ENCODE measurements around the gene PHF21A. TPM values are rescaled to one million over a fixed set of nuclear protein-coding genes. Genes with fewer than 3 reads are reported as not detected.

Gene PHF21A
- total RNA-seq, 1 donor from 2014 or later, result 69.3 TPM

DNA sequence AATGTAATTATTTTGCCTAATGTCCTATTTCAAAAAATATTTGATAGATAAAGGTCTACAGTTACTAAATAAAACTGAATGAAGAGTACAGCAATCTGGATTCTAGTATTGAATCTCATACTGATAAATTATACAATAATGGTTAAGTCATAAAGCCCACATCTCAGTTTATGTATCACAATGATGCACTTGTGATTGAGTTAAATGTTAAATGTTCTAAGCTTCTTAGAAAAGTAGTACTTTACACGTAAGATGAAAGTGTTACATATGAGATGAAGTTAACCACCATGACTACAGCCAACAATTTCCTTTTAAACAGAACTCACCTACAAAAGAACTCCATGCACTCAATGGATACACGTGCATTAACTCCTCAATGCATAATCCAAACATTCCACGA is 51.7 kb downstream of the PHF21A start:
- H3K27me3 Mint-ChIP-seq (ENCODE audit: low read depth, unreplicated experiment), result no peaks in the 10 kb centered on the region
- Histone ChIP-seq H3K9me3 (ENCODE audit: insufficient read depth, low read depth, low read length) (no peaks in the 10 kb centered on the region), H3K36me3 (ENCODE audit: insufficient read depth, low read length) (peaks cover 3% of the 10 kb centered on the region), H3K27ac (ENCODE audit: low read depth, low read length) (no peak overlapping the region), H2AFZ (ENCODE audit: low read depth, low read length) (no peak overlapping the region), H3K9ac (ENCODE audit: low read length) (no peak overlapping the region), H3K79me2 (ENCODE audit: insufficient read depth, low read length) (no peaks in the 10 kb centered on the region), H4K20me1 (ENCODE audit: insufficient read depth, low read length) (peaks cover 17% of the 10 kb centered on the region), H3K27me3 (ENCODE audit: insufficient read depth, low read length) (no peaks in the 10 kb centered on the region), H3K4me3 (ENCODE audit: insufficient read depth, low read depth, low read length) (no peak overlapping the region), H3K4me1 (ENCODE audit: insufficient read depth, low read length) (no peaks in the 10 kb centered on the region), H3K4me2 (ENCODE audit: low read length) (no peak overlapping the region)
- FAIRE-seq, result no peak
- peaks cover 18% of the 10 kb centered on the region for H3K36me3 Mint-ChIP-seq (ENCODE audit: low read depth, unreplicated experiment)
- H3K4me1 Mint-ChIP-seq (ENCODE audit: low read depth, unreplicated experiment), result peaks cover 8% of the 10 kb centered on the region
- peaks cover 2% of the 10 kb centered on the region for H3K9me3 Mint-ChIP-seq (ENCODE audit: unreplicated experiment)
- no peak overlapping the region for H3K27ac Mint-ChIP-seq (ENCODE audit: unreplicated experiment)
- no peak overlapping the region for H3K4me3 Mint-ChIP-seq (ENCODE audit: unreplicated experiment)
- TF ChIP-seq EZH2 (IDR thresholded peaks at IDR 0.05; ENCODE audit: insufficient read depth, low read length), result no peak
- no peak for TF ChIP-seq CTCF (IDR thresholded peaks at IDR 0.05; ENCODE audit: insufficient read depth, low read depth, low read length)
- DNase-seq (ENCODE audit: low read depth), result no peak

DNA sequence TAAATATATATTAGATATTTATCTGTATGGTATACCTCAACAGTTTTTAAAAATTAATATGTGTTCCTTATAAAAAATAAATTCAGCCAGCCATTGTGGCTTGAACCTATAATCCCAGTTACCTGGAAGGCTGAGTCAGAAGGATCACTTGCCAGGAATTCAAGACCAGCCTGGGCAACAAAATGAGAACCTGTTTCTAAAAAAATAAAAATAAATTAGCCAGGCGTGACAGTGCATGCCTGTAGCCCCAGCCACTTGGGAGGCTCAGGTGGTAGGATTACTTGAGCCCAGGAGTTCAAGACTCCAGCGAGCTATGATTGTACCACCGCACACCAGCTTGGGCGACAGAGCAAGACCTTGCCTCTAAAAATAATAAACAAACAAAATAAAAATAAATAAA is 54.9 kb downstream of the PHF21A start:
- FAIRE-seq, result no peak
- H3K36me3 Mint-ChIP-seq (ENCODE audit: low read depth, unreplicated experiment), result peaks cover 14% of the 10 kb centered on the region

More for the DNA sequence above, 54.9 kb downstream of the PHF21A start:
- DNase-seq (ENCODE audit: low read depth), result no peak
- Histone ChIP-seq H3K27me3 (ENCODE audit: insufficient read depth, low read length) (no peaks in the 10 kb centered on the region), H2AFZ (ENCODE audit: low read depth, low read length) (no peak overlapping the region), H3K36me3 (ENCODE audit: insufficient read depth, low read length) (peaks cover 3% of the 10 kb centered on the region), H3K9me3 (ENCODE audit: insufficient read depth, low read depth, low read length) (no peaks in the 10 kb centered on the region), H4K20me1 (ENCODE audit: insufficient read depth, low read length) (peaks cover 13% of the 10 kb centered on the region), H3K4me1 (ENCODE audit: insufficient read depth, low read length) (no peaks in the 10 kb centered on the region), H3K9ac (ENCODE audit: low read length) (no peak overlapping the region), H3K79me2 (ENCODE audit: insufficient read depth, low read length) (no peaks in the 10 kb centered on the region), H3K4me2 (ENCODE audit: low read length) (no peak overlapping the region), H3K27ac (ENCODE audit: low read depth, low read length) (no peak overlapping the region), H3K4me3 (ENCODE audit: insufficient read depth, low read depth, low read length) (no peak overlapping the region)
- Mint-ChIP-seq H3K9me3 (ENCODE audit: unreplicated experiment) (no peaks in the 10 kb centered on the region), H3K27me3 (ENCODE audit: low read depth, unreplicated experiment) (no peaks in the 10 kb centered on the region), H3K4me3 (ENCODE audit: unreplicated experiment) (no peak overlapping the region), H3K27ac (ENCODE audit: unreplicated experiment) (no peak overlapping the region), H3K4me1 (ENCODE audit: low read depth, unreplicated experiment) (peaks cover 22% of the 10 kb centered on the region)
- TF ChIP-seq EZH2 (IDR thresholded peaks at IDR 0.05; ENCODE audit: insufficient read depth, low read length) (no peak), CTCF (IDR thresholded peaks at IDR 0.05; ENCODE audit: insufficient read depth, low read depth, low read length) (no peak)

Measured in astrocyte (in vitro differentiated cells and primary cell).